Left ventricle myocardium superior (tissue), 1 donor: ENCODE data around the gene MYO18B. TPM values are rescaled to one million over a fixed set of nuclear protein-coding genes. Genes with fewer than 3 reads are reported as not detected.

Source experiments
- ATAC-seq: fragments of 200-7000 bp; cut with Tn5 transposase; one replicate; pipeline ENCODE4 v1.9.1; 2020; ENCODE audit warnings: mild to moderate bottlenecking, moderate library complexity
- DNase-seq: peaks from one replicate; pipeline ENCODE4 v3.0.0-alpha.2; 2020
- intact Hi-C: fragments of 100-400 bp; cut with micrococcal nuclease; formaldehyde crosslinking; loops from one replicate; pipeline ENCODE4 v1.11.0; 2022
- total RNA-seq: library from RNA; stranded (reverse); fragmentation: NEBNext Ultra II Directional; extraction: Animal tissue kit (Norgen Biotek cat#: 25700); gene quantifications from one replicate; pipeline ENCODE4 v1.2.1, GENCODE V29; 2021
- donor health status: DM: no; HTN: yes; CAD: no; lungs with severe emphysema.

MYO18B gene
- total RNA-seq, 1 donor from 2014 or later: 138 TPM

DNA sequence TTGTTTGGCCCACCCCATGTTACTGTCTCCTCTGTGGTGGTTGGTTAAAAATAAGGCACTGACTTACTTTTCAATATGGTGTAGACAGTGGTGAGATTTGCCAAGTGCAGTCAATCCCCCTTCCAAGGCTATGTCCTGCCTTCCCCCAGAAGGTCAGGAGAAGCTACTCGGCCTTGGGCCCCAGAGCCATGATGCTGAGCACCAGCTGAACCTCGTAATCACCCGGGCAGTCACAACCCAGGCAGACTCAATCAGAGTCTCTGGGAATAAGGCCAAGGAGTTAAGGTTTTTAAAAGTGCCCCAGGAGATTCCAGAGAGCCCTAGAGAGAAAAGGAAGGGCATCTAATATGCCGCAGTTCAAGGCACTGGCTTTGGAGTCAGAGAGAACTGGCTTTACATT is 23.8 kb downstream of the MYO18B start:
- intact Hi-C loops: no loop called here
- ATAC-seq (peak; percentile 31), DNase-seq (no peak)

DNA sequence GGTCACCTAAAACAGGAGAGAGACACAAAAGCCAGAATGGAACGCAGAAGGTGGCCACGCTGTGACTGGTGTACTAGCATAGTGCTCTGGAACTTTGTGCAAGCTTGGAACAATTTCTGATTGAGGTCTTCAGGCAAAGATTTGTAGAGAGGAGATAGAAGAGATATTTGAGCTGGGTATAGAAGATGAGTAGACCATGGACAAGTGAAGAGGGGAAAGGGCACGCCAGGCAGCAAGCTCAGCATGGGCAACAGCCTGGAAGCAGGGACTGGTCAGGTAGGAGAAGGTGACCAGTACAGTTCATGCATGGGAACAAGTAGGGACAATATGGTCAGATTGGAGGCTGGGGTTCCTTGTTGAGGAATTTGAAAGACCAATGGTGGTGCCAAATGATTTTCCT is 24.4 kb downstream of the MYO18B start:
- DNase-seq: no peak
- intact Hi-C loops: no loop called here
- ATAC-seq: no peak

GRCh38 chr22:25770333-25770732 is 28.3 kb downstream of the MYO18B start:
- no peak for ATAC-seq
- no peak for DNase-seq
- intact Hi-C loops: no loop called here

DNA sequence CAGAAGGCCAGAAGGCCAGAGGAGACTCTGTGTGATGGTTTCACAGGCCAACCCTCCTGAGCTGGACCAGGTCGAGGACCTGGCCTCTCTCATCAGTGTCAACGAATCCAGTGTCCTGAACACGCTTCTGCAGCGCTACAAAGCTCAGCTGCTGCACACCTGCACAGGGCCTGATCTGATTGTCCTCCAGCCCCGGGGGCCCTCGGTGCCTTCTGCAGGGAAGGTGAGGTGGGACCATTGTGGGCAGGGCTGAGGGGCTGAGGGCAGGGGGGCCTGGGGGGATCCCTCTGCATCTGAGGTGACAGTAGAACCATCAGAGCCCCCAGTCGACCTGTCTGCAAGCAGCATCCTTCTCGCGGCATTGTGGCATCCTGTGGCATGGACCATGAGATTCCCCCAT is 30.3 kb downstream of the MYO18B start:
- intact Hi-C loops: loop anchor here (2.0 kb wide), 1 partner anchor 309 kb away; no protein-coding TSS in a partner anchor
- ATAC-seq (no peak), DNase-seq (no peak)

- DNase-seq (no peak), ATAC-seq (peak; percentile 4)
- intact Hi-C loops: no loop called here
These were observed 32.6 kb downstream of the MYO18B start for GRCh38 chr22:25774575-25775026.

DNA sequence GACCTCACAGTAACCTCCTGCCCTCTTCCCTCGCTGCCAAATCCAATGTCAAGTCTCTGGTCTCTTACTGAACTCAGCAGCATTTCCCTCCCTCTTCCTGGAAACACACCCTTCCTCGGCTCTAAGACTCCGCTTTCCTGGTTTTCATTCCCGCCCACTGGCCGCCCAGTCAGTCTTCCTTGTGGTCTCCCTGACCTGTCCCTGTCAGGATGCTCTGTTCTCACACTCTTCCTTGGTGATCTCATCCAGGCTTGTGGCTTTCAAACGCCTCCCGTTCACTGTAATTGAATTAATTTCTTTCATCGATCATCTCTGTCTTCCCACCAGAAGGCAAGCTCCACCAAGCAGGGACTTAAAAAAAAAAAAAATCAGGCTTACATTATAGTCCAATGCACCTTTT is 33.5 kb downstream of the MYO18B start:
- DNase-seq: no peak
- ATAC-seq: no peak
- intact Hi-C loops: no loop called here

DNA sequence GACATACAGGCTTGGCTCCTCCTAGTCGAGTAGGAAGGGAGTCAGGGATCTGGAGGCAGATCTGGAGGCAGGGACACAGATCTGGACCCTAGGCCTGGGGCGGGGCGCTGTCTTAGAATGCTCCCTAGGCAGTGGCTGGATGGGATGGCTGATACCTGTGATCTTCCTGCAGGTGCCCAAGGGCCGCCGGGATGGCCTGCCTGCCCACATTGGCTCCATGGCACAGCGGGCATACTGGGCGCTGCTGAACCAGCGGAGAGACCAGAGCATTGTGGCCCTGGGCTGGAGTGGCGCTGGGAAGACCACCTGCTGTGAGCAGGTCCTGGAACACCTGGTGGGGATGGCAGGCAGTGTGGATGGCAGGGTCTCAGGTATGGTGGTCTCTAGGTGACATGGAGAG is 35.4 kb downstream of the MYO18B start:
- no peak for ATAC-seq
- no peak for DNase-seq
- intact Hi-C loops: no loop called here

GRCh38 chr22:25777870-25778269 is 35.9 kb downstream of the MYO18B start:
- DNase-seq (no peak), ATAC-seq (no peak)
- intact Hi-C loops: no loop called here

- DNase-seq: no peak
- intact Hi-C loops: no loop called here
- no peak for ATAC-seq
These were observed 37.4 kb downstream of the MYO18B start for GRCh38 chr22:25779426-25779825.

DNA sequence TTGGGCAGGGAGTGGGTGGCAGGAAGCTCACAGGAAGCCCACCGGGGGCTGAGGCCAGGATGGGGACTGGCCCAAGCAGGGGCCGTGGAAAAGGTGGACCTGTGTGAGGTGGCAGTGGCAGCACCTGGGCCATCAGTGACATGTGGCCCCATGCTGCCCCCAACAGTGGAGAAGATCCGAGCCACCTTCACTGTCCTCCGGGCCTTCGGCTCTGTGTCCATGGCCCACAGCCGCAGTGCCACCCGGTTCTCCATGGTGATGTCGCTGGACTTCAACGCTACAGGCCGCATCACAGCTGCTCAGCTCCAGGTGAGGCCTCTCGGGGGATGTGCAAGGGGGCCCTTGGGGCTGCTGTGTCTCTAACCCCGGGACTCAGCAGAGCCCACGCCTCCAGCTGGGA is 37.9 kb downstream of the MYO18B start:
- no peak for ATAC-seq
- no peak for DNase-seq
- intact Hi-C loops: no loop called here

GRCh38 chr22:25780673-25781072 is 38.7 kb downstream of the MYO18B start:
- ATAC-seq (no peak), DNase-seq (no peak)
- intact Hi-C loops: no loop called here

DNA sequence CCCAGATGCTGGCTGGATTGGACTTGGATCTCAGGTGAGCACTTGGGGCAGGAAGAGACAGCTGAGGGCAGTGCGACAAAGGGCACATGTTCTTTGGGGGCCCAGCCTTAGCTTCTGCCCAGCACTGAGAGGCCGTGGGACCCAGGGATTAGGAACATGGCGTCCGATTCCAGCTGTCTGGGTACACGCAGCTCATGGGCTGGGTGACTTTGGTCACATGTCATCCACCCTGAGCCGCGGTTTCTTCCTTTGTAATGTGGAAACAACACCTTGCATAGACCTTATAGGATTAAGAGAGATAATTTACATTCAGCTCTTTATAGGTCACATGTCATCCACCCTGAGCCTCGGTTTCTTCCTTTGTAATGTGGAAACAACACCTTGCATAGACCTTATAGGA is 39.8 kb downstream of the MYO18B start:
- intact Hi-C loops: no loop called here
- no peak for ATAC-seq

DNA sequence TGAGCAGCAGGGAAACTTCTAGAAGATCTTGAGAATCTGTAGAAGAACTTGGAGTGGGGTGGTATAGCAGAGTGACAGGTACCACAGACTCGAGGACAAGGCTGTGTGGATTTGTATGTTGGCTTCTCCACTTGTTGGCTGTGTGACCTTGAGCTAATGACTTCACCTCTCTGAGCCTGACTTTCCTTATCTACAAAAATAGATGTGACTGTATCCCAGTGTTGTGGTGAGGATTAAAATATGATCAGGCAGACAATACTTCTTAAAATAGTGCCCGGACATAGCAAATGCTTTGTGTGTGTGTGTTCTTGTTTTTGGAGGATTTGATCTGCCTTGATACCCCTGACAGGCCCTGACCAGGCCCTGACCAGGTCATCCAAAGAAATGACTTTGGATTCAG is 40.8 kb downstream of the MYO18B start:
- peak; percentile 3 for ATAC-seq
- no peak for DNase-seq
- intact Hi-C loops: no loop called here

More for the DNA sequence above, 39.8 kb downstream of the MYO18B start:
- DNase-seq: no peak

GRCh38 chr22:25783856-25784255 is 41.9 kb downstream of the MYO18B start:
- intact Hi-C loops: no loop called here
- no peak for DNase-seq
- ATAC-seq: no peak

DNA sequence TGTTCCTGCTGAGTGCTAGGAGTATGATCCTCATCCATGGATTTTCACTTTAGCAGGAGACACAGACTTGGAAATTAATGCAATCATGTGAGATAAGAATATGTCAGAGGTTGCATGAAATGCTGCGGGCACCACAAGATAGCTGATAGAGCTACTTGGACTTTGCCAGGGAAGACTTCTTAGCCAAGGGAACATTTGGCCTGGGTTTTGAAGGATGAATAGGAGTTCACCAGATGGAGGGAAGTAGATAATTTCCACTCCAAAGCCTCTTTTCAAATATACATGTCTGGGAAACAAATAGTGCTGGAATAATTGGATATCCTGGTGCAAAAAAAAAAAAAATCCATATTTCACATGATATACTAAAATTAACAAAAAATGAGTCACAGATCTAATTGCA is 44.2 kb downstream of the MYO18B start:
- DNase-seq: no peak
- no peak for ATAC-seq
- intact Hi-C loops: no loop called here

- DNase-seq (no peak), ATAC-seq (peak; percentile 9)
- intact Hi-C loops: no loop called here
These were observed 49.6 kb downstream of the MYO18B start for GRCh38 chr22:25791556-25791955.

- DNase-seq: no peak
- intact Hi-C loops: no loop called here
- ATAC-seq: no peak
These were observed 53.5 kb downstream of the MYO18B start for GRCh38 chr22:25795478-25795877.

DNA sequence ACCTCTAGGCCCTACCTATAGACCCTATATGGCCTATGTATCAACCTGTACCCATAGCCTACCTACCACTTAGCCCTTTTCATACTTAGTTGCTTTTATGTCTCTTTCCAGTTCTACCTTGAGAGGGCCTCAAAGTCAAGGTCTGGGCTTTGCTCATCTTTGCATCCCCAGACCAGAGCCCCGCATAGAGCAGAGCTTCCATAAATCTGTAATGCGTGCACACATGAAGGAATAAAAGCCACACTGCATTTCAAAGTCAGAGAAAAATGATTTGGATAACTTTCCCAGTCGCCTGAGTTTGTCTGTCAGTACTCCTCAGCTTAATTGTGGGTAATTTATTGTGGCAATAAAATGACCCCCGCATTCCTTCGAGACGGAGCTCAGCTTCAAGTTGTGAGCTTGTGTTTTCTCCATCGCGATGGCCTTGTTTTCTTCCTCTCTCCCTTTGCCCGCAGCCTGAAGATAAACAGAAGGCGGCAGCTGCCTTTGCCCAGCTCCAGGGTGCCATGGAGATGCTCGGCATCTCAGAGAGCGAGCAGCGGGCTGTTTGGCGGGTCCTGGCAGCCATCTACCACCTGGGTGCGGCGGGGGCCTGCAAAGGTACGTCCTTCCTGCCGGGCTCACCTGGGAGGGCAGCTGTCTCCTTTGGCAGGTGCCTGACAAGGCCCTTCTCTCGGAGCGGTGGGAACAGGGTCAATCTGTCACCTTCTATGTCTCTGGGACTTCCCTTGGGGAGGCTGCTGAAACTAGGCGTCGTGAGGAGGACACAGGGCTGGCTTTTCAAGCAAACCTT is 55.7 kb downstream of the MYO18B start:
- ATAC-seq (no peak), DNase-seq (no peak)
- intact Hi-C loops: no loop called here

DNA sequence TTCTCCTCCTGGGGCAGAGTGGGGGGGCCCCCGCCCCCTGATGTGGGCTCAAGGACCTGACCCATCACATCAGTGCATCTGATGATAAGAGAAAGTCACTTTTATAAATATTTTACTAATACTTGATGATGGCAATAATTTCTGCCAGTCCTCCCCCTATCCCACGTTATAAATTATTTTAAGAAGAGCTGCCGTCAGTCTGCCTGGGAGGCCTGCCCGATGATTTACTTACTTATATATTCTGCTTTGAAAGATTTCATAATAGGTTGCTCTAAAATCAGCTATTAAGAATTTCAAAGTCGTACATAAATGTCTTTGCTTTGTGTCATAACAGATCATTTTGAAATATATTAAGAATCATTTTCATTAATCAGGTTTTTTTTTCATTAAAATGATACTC is 58.8 kb downstream of the MYO18B start:
- ATAC-seq (no peak), DNase-seq (no peak)
- intact Hi-C loops: no loop called here

GRCh38 chr22:25802018-25802417 is 60.0 kb downstream of the MYO18B start:
- intact Hi-C loops: no loop called here
- ATAC-seq (no peak), DNase-seq (no peak)

DNA sequence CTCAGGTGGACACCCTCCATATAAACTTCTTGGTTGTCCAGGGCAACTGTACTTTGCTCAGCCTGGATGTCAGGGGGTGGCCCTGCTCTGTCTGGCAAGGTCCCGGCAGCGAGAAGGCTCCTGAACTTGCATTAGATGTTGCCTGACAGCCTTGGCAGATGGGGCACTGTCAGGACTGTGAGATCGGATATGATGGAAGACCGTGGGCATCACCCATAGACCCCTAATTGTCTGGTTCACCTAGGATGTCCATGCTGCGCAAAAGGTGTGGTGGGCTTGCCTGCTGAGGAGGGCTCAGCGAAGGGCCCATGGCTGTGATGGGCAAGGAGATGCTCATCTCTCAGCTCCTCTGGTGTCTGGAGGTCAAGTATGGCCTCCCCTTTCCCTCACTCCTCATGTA is 62.7 kb downstream of the MYO18B start:
- ATAC-seq (no peak), DNase-seq (no peak)
- intact Hi-C loops: no loop called here
